Lower leg skin (tissue), 3 donors: ENCODE data around the gene SPDYE4.

ENCODE experiments used
- POLR2A ChIP-seq, 2 donors: fragments of 450-650 bp; IDR thresholded peaks; one replicate each; pipeline ENCODE4 v1.6.1; 2016 to 2017; ENCODE audit warnings: antibody characterized with exemption in 2 of 2, mild to moderate bottlenecking in 1 of 2, moderate library complexity in 1 of 2
- TF ChIP-seq, protein P1 (sequence below), 3 donors: fragments of 450-650 bp; IDR thresholded peaks; one replicate each; pipeline ENCODE4 v1.5.1; 2016; ENCODE audit warnings: antibody characterized with exemption in 3 of 3, mild to moderate bottlenecking in 3 of 3, moderate library complexity in 2 of 3

- TF ChIP-seq, protein P1, sequence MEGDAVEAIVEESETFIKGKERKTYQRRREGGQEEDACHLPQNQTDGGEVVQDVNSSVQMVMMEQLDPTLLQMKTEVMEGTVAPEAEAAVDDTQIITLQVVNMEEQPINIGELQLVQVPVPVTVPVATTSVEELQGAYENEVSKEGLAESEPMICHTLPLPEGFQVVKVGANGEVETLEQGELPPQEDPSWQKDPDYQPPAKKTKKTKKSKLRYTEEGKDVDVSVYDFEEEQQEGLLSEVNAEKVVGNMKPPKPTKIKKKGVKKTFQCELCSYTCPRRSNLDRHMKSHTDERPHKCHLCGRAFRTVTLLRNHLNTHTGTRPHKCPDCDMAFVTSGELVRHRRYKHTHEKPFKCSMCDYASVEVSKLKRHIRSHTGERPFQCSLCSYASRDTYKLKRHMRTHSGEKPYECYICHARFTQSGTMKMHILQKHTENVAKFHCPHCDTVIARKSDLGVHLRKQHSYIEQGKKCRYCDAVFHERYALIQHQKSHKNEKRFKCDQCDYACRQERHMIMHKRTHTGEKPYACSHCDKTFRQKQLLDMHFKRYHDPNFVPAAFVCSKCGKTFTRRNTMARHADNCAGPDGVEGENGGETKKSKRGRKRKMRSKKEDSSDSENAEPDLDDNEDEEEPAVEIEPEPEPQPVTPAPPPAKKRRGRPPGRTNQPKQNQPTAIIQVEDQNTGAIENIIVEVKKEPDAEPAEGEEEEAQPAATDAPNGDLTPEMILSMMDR (IDR thresholded peaks at IDR 0.05) = no peak
- no peak for TF ChIP-seq POLR2A (IDR thresholded peaks at IDR 0.05)
Observed at GRCh38 chr17:8792646-8793045, 34.3 kb upstream of the SPDYE4 start.
